H1 (cell line): ENCODE results near the gene C16orf89. TPM values are rescaled to one million over a fixed set of nuclear protein-coding genes. Genes with fewer than 3 reads are reported as not detected.

Experiments used
- CTCF ChIA-PET: fragments of 300-600 bp; sonication (Branson Sonifier 250); formaldehyde crosslinking; loops from one replicate; lab custom pipeline; 2021; ENCODE audit not compliant: partially characterized antibody; lab: Charles Lee
- POLR2A ChIA-PET: fragments of 300-600 bp; sonication (Branson Sonifier 250); formaldehyde crosslinking; loops from one replicate; lab custom pipeline; 2021; ENCODE audit warnings: inconsistent platforms; ENCODE audit not compliant: partially characterized antibody; lab: Charles Lee
- DNase-seq, 2 experiments: peaks; one replicate each; pipeline versions ENCODE4 v3.0.0 to v3.0.0-alpha.2; 2010 to 2022; ENCODE audit warnings: low spot score in 2 of 2, low read depth in 1 of 2, mixed read lengths in 1 of 2
- FAIRE-seq: peaks from 2 replicates; lab custom pipeline; 2011; peaks lifted over from hg19 to GRCh38; lab: Jason Lieb, UNC
- H2AFZ ChIP-seq: 2 replicates; pipeline ENCODE4 v1.8.1; 2012; ENCODE audit warnings: low read length, inconsistent platforms
- H2AK5ac ChIP-seq: 2 replicates; pipeline ENCODE4 v1.6.1; 2013; ENCODE audit warnings: low read depth, low read length
- H2BK120ac ChIP-seq: replicated peaks from 2 replicates; pipeline ENCODE3; 2013; ENCODE audit warnings: low read depth, low read length, inconsistent platforms
- H2BK12ac ChIP-seq: 2 replicates; pipeline ENCODE4 v1.6.1; 2013; ENCODE audit warnings: low read depth, low read length
- H2BK15ac ChIP-seq: 2 replicates; pipeline ENCODE4 v1.6.1; 2013; ENCODE audit warnings: low read length
- H2BK20ac ChIP-seq: 2 replicates; pipeline ENCODE4 v1.6.1; 2013; ENCODE audit warnings: low read length
- H2BK5ac ChIP-seq: 2 replicates; pipeline ENCODE4 v1.6.1; 2013; ENCODE audit warnings: low read depth, low read length
- H3K14ac ChIP-seq: 2 replicates; pipeline ENCODE4 v1.6.1; 2013; ENCODE audit warnings: inconsistent platforms; ENCODE audit not compliant: insufficient read length
- H3K18ac ChIP-seq: 2 replicates; pipeline ENCODE4 v1.6.1; 2013; ENCODE audit warnings: low read length; ENCODE audit errors: extremely low read depth
- H3K23ac ChIP-seq: 2 replicates; pipeline ENCODE4 v1.6.1; 2013; ENCODE audit warnings: inconsistent platforms; ENCODE audit not compliant: insufficient read length
- H3K23me2 ChIP-seq: 2 replicates; pipeline ENCODE4 v1.6.1; 2013; ENCODE audit warnings: low read depth, low read length
- H3K27ac ChIP-seq: 2 replicates; pipeline ENCODE4 v1.6.1; 2011; ENCODE audit warnings: low read depth, low read length, inconsistent platforms
- H3K27me3 ChIP-seq, 4 experiments: replicated peaks in 1 of 4; 1 replicate in 1 of 4; 2 replicates in 3 of 4; pipeline versions ENCODE4 v1.6.1 to v1.8.1; 2011 to 2013; ENCODE audit warnings: low read length in 3 of 4, mild to moderate bottlenecking in 3 of 4, inconsistent platforms in 2 of 4, mixed read lengths in 2 of 4, moderate library complexity in 1 of 4; ENCODE audit not compliant: control insufficient read depth in 3 of 4, insufficient read depth in 3 of 4; ENCODE audit errors: extremely low read depth in 1 of 4
- H3K36me3 ChIP-seq, 4 experiments: 2 replicates each; pipeline versions ENCODE4 v1.6.1 to v1.8.1; 2011 to 2013; ENCODE audit warnings: mild to moderate bottlenecking in 4 of 4, low read length in 3 of 4, moderate library complexity in 2 of 4, control low read depth in 1 of 4, inconsistent platforms in 1 of 4; ENCODE audit not compliant: insufficient read depth in 4 of 4, control insufficient read depth in 2 of 4
- H3K4ac ChIP-seq: replicated peaks from 2 replicates; pipeline ENCODE3; 2013; ENCODE audit warnings: low read length, low read depth, mixed read lengths, inconsistent platforms; ENCODE audit not compliant: insufficient read length
- H3K4me1 ChIP-seq, 4 experiments: replicated peaks in 1 of 4; 1 replicate in 1 of 4; 2 replicates in 3 of 4; pipeline versions ENCODE4 v1.6.1 to v1.8.1; 2011 to 2013; ENCODE audit warnings: low read length in 3 of 4, inconsistent platforms in 2 of 4, mixed read lengths in 1 of 4; ENCODE audit not compliant: insufficient read depth in 4 of 4, control insufficient read depth in 3 of 4
- H3K4me2 ChIP-seq, 2 experiments: 2 replicates each; pipeline versions ENCODE4 v1.6.1 to v1.8.1; 2011 to 2013; ENCODE audit warnings: low read depth in 2 of 2, low read length in 2 of 2, control low read depth in 1 of 2, inconsistent platforms in 1 of 2, mild to moderate bottlenecking in 1 of 2; ENCODE audit not compliant: insufficient read depth in 1 of 2
- H3K4me3 ChIP-seq, 4 experiments: fragments of 200-600, 300-600 bp in 1 of 4; sonication (generic), shearing (Covaris generic), sonication (Bioruptor Twin) in 1 of 4; 2 replicates each; pipeline versions ENCODE4 v1.5.1 to v1.8.1; 2011 to 2016; ENCODE audit warnings: low read length in 4 of 4, low read depth in 3 of 4, control low read depth in 2 of 4, inconsistent platforms in 2 of 4, mild to moderate bottlenecking in 2 of 4, mixed read lengths in 1 of 4, moderate library complexity in 1 of 4; ENCODE audit not compliant: insufficient read depth in 2 of 4; ENCODE audit errors: extremely low read depth in 1 of 4
- H3K56ac ChIP-seq: replicated peaks from 2 replicates; pipeline ENCODE3; 2013; ENCODE audit warnings: low read depth, mild to moderate bottlenecking, mixed read lengths, low read length, inconsistent platforms; ENCODE audit not compliant: insufficient read length
- H3K79me1 ChIP-seq: 2 replicates; pipeline ENCODE4 v1.6.1; 2013; ENCODE audit warnings: low read depth, low read length, control low read depth
- H3K79me2 ChIP-seq, 2 experiments: 2 replicates each; pipeline versions ENCODE4 v1.6.1 to v1.8.1; 2012 to 2013; ENCODE audit warnings: low read length in 2 of 2, mild to moderate bottlenecking in 2 of 2, inconsistent platforms in 1 of 2; ENCODE audit not compliant: insufficient read depth in 2 of 2, control insufficient read depth in 1 of 2
- H3K9ac ChIP-seq, 4 experiments: replicated peaks in 1 of 4; 1 replicate in 1 of 4; 2 replicates in 3 of 4; pipeline versions ENCODE4 v1.6.1 to v1.8.1; 2011 to 2013; ENCODE audit warnings: low read depth in 3 of 4, low read length in 3 of 4, control low read depth in 2 of 4, mild to moderate bottlenecking in 2 of 4, moderate library complexity in 2 of 4, inconsistent platforms in 1 of 4; ENCODE audit errors: extremely low read depth in 1 of 4
- H3K9me3 ChIP-seq, 2 experiments: 2 replicates each; pipeline versions ENCODE4 v1.6.1 to v1.8.1; 2012 to 2013; ENCODE audit warnings: mild to moderate bottlenecking in 2 of 2, moderate library complexity in 2 of 2, control low read depth in 1 of 2, inconsistent platforms in 1 of 2, low read depth in 1 of 2, low read length in 1 of 2, mixed read lengths in 1 of 2; ENCODE audit not compliant: insufficient read depth in 2 of 2
- H4K20me1 ChIP-seq, 2 experiments: replicated peaks in 1 of 2; 2 replicates each; pipeline versions ENCODE3 to v1.8.1; 2011 to 2013; ENCODE audit warnings: inconsistent platforms in 2 of 2, low read length in 2 of 2, mild to moderate bottlenecking in 1 of 2; ENCODE audit not compliant: insufficient read depth in 2 of 2, control insufficient read depth in 1 of 2
- H4K5ac ChIP-seq: 2 replicates; pipeline ENCODE4 v1.6.1; 2013; ENCODE audit warnings: low read length, low read depth, mixed read lengths, inconsistent platforms; ENCODE audit not compliant: insufficient read length
- H4K8ac ChIP-seq: 2 replicates; pipeline ENCODE4 v1.8.0; 2013; ENCODE audit warnings: mild to moderate bottlenecking, moderate library complexity, low read length, inconsistent platforms; ENCODE audit not compliant: insufficient read depth; ENCODE audit errors: extremely low read depth
- H4K91ac ChIP-seq: replicated peaks from 2 replicates; pipeline ENCODE3; 2013; ENCODE audit warnings: low read length, mixed read lengths, inconsistent platforms; ENCODE audit not compliant: insufficient read length
- ASH2L ChIP-seq: fragments of 200-600, 300-600 bp; sonication (generic); IDR thresholded peaks from one replicate; pipeline ENCODE4 v1.7.1; 2017; ENCODE audit warnings: low read length
- E2F6 ChIP-seq: IDR thresholded peaks from 2 replicates; pipeline ENCODE4 v1.6.1; 2012; ENCODE audit warnings: inconsistent platforms
- PHF8 ChIP-seq: fragments of 200-600 bp; sonication (generic); conservative IDR thresholded peaks from 2 replicates; pipeline ENCODE4 v1.7.1; 2012; ENCODE audit warnings: low read depth, mild to moderate bottlenecking, inconsistent platforms, low read length, moderate library complexity
- POU5F1 ChIP-seq: IDR thresholded peaks from 2 replicates; pipeline ENCODE4 v1.6.1; 2011; ENCODE audit warnings: low read depth, mild to moderate bottlenecking, low read length, moderate library complexity
- RAD21 ChIP-seq, 2 experiments: IDR thresholded peaks in 1 of 2; conservative IDR thresholded peaks in 1 of 2; 2 replicates each; pipeline ENCODE4 v1.6.1; 2011; ENCODE audit warnings: low read depth in 2 of 2, low read length in 2 of 2, improper control_type of control experiment in 1 of 2, inconsistent platforms in 1 of 2, mild to moderate bottlenecking in 1 of 2, moderate library complexity in 1 of 2
- SP1 ChIP-seq: IDR thresholded peaks from 2 replicates; pipeline ENCODE4 v1.6.1; 2011; ENCODE audit warnings: low read depth, low read length
- WGBS, 2 experiments: shearing (Covaris generic) in 1 of 2; methylation state at CpG; one replicate each; pipeline versions ENCODE4 v1.1.6 to v1.1.7; 2013 to 2015; ENCODE audit warnings: low lambda C conversion rate in 2 of 2, mixed read lengths in 2 of 2, inconsistent platforms in 1 of 2, low coverage in 1 of 2, missing lambda C conversion rate in 1 of 2; ENCODE audit not compliant: insufficient replicate concordance in 2 of 2, insufficient coverage in 1 of 2, insufficient read length in 1 of 2; ENCODE audit errors: extremely low coverage in 1 of 2, missing lambda C conversion rate in 1 of 2; 5-methylcytosine and 5-hydroxymethylcytosine counted together
- polyA plus RNA-seq, 7 experiments: library from polyadenylated mRNA; depleted of rRNA in 3 of 7; stranded (reverse) in 5 of 7; unstranded in 2 of 7; fragments of >200 nt in 5 of 7; fragments of 200-250 nt in 2 of 7; gene quantifications; 1 replicate in 5 of 7; 2 replicates in 1 of 7; 4 replicates in 1 of 7; pipeline versions ENCODE4 v1.2.1 to v1.2.3, GENCODE V29; 2011 to 2013; ENCODE audit warnings: missing spikeins in 2 of 7, mixed read lengths in 2 of 7
- total RNA-seq: library from RNA; stranded (reverse); fragmentation: NEBNext Ultra II Directional; extraction: Animal tissue kit (Norgen Biotek cat#: 25700); gene quantifications from 2 replicates; pipeline ENCODE4 v1.2.1, GENCODE V29; 2021

Gene C16orf89
- total and polyA plus RNA-seq, 2 of the 8 experiments (the other 6 are each of a cell fraction or from before 2014, with no cell fraction given), result 6.7 to 9.9 TPM

GRCh38 chr16:5071341-5071680 is 5.6 kb upstream of the C16orf89 start:
- H2AFZ ChIP-seq, result 0 out of 2 replicates have a peak overlapping the region, but pooled peaks have one; percentile 1
- no peak overlapping the region for H3K9ac ChIP-seq
- no peak overlapping the region for H4K91ac ChIP-seq
- no peak overlapping the region for H3K4ac ChIP-seq
- H2BK5ac ChIP-seq, result no peak overlapping the region
- H3K18ac ChIP-seq, result no peak overlapping the region
- peak overlapping the region in 1 of 2 experiments; percentile 88; a peak in 1 of 4 replicates for H3K4me2 ChIP-seq
- H3K27ac ChIP-seq, result no peak overlapping the region
- peaks cover 7 to 22% of the 10 kb centered on the region in 2 experiments for H3K79me2 ChIP-seq
- H3K27me3 ChIP-seq, result 0 out of 7 replicates have a peak, but pooled peaks cover 0 to 3% (median 0%) of the 10 kb centered on the region in 4 experiments
- peak overlapping the region in 2 of 4 experiments; percentile 59 to 79; a peak in 3 of 8 replicates for H3K4me3 ChIP-seq
- H2BK120ac ChIP-seq, result peak overlapping the region; percentile 61
- H3K36me3 ChIP-seq, result peaks cover 0 to 18% (median 8%) of the 10 kb centered on the region in 4 experiments; a peak in 5 of 8 replicates
- no peak overlapping the region for H3K23ac ChIP-seq
- FAIRE-seq, result no peak
- peaks cover 0 to 6% (median 5%) of the 10 kb centered on the region in 4 experiments; a peak in 5 of 7 replicates for H3K4me1 ChIP-seq
- WGBS, 2 experiments, result 76% methylated on average over 7 of the region's 7 CpGs; no CpG with 5 or more reads in 1 of the 2 experiments
- H4K5ac ChIP-seq, result no peak overlapping the region
- no peak overlapping the region for H3K14ac ChIP-seq
- H4K20me1 ChIP-seq, result peaks cover 0 to 1% of the 10 kb centered on the region in 2 experiments
- ChIA-PET POLR2A (interaction anchor here (1.2 to 2.7 kb wide), 2 partner anchors 12 to 13 kb away, joined by 3 to 17 read pairs; no protein-coding TSS in a partner anchor), CTCF (interaction anchor here (1.4 to 27.9 kb wide), 2 partner anchors 13 to 18 kb away, joined by 6 to 625 read pairs; partner anchors contain the start of gene C16orf89)
- no peak overlapping the region for H2BK20ac ChIP-seq
- H3K23me2 ChIP-seq, result peaks cover 6% of the 10 kb centered on the region
- TF ChIP-seq POU5F1, result no peak
- TF ChIP-seq E2F6, result no peak
- no peak for TF ChIP-seq ASH2L
- TF ChIP-seq RAD21 (IDR thresholded peaks at IDR 0.05 in 1 of 2, conservative IDR thresholded peaks at IDR 0.05 in 1 of 2; ENCODE audit: low read depth in 2 of 2, low read length in 2 of 2), result no peak
- TF ChIP-seq PHF8, result no peak
- no peak for TF ChIP-seq SP1
- no peak overlapping the region for H2AK5ac ChIP-seq
- no peaks in the 10 kb centered on the region for H3K9me3 ChIP-seq
- H2BK12ac ChIP-seq, result no peak overlapping the region
- H2BK15ac ChIP-seq, result no peak overlapping the region
- no peak overlapping the region; the same call in 1 of the 2 replicates for H4K8ac ChIP-seq
- H3K56ac ChIP-seq, result no peak overlapping the region
- no peak for DNase-seq
- peaks cover 4% of the 10 kb centered on the region; the same call in 1 of the 2 replicates for H3K79me1 ChIP-seq
